ENCODE measurements around the gene CHD1L. TPM values are rescaled to one million over a fixed set of nuclear protein-coding genes. Genes with fewer than 3 reads are reported as not detected.

The CHD1L gene
- total and polyA plus RNA-seq, 2 experiments from 2014 or later, result 29.8 to 43.9 TPM

GRCh38 chr1:147201786-147202185 is 40.7 kb upstream of the CHD1L start (continued):
- no peak for TF ChIP-seq ZNF462 (CRISPR knock-in tag; IDR thresholded peaks at IDR 0.05)
- no peak for TF ChIP-seq NANOG (IDR thresholded peaks at IDR 0.05; ENCODE audit: borderline replicate concordance)
- no peak for TF ChIP-seq REST (IDR thresholded peaks at IDR 0.05; ENCODE audit: unreplicated experiment)
- TF ChIP-seq STAT1 (IDR thresholded peaks at IDR 0.05; ENCODE audit: unreplicated experiment), result no peak
- TF ChIP-seq, protein P1, sequence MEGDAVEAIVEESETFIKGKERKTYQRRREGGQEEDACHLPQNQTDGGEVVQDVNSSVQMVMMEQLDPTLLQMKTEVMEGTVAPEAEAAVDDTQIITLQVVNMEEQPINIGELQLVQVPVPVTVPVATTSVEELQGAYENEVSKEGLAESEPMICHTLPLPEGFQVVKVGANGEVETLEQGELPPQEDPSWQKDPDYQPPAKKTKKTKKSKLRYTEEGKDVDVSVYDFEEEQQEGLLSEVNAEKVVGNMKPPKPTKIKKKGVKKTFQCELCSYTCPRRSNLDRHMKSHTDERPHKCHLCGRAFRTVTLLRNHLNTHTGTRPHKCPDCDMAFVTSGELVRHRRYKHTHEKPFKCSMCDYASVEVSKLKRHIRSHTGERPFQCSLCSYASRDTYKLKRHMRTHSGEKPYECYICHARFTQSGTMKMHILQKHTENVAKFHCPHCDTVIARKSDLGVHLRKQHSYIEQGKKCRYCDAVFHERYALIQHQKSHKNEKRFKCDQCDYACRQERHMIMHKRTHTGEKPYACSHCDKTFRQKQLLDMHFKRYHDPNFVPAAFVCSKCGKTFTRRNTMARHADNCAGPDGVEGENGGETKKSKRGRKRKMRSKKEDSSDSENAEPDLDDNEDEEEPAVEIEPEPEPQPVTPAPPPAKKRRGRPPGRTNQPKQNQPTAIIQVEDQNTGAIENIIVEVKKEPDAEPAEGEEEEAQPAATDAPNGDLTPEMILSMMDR (conservative IDR thresholded peaks at IDR 0.05; ENCODE audit: low read depth in 2 of 2), result no peak
- TF ChIP-seq ZNF114 (CRISPR knock-in tag; IDR thresholded peaks at IDR 0.05), result no peak
- no peak for TF ChIP-seq CREB1 (CRISPR knock-in tag; IDR thresholded peaks at IDR 0.05; ENCODE audit: low read depth)
- TF ChIP-seq POLR2AphosphoS5 (IDR thresholded peaks at IDR 0.05; ENCODE audit: low read depth), result no peak
- TF ChIP-seq JUNB (IDR thresholded peaks at IDR 0.05; ENCODE audit: unreplicated experiment), result no peak
- no peak for TF ChIP-seq EZH2 (IDR thresholded peaks at IDR 0.05; ENCODE audit: low read depth, unreplicated experiment)

Measured in GM23338 (cell line).